ENCODE results near the gene DIAPH2. TPM values are rescaled to one million over a fixed set of nuclear protein-coding genes. Genes with fewer than 3 reads are reported as not detected.

DIAPH2 gene
- polyA plus RNA-seq, 3 donors, result 6.9 to 7.0 (median 6.9) TPM

Other genes starting within 250 kb of the DIAPH2 start
- not detected for gene RPA4, start 199.1 kb downstream of the DIAPH2 start, polyA plus RNA-seq (ENCODE audit: insufficient read length in 3 of 3)